ENCODE measurements around the gene RBM48.

GRCh38 chr7:92550194-92550593, 21.6 kb downstream of the RBM48 start:
- no peak for TF ChIP-seq POLR2AphosphoS5 (IDR thresholded peaks at IDR 0.05; ENCODE audit: low read depth, low read length)
- no peak for TF ChIP-seq POLR2A (IDR thresholded peaks at IDR 0.05; ENCODE audit: low read depth, low read length)
